Loucy (cell line): ENCODE results near the gene KREMEN1.

Experiments used
- H2AFZ ChIP-seq: fragments of 200-600 bp; sonication (generic); 2 replicates; pipeline ENCODE4 v1.6.0; 2016; ENCODE audit warnings: antibody characterized with exemption, mild to moderate bottlenecking, low read length, moderate library complexity
- H3F3A ChIP-seq: fragments of 200-600 bp; 2 replicates; pipeline ENCODE4 v1.6.0; 2016; ENCODE audit warnings: antibody characterized with exemption, low read depth, mild to moderate bottlenecking
- H3K27me3 ChIP-seq: fragments of 200-600 bp; sonication (generic); 2 replicates; pipeline ENCODE4 v1.6.1; 2014; ENCODE audit warnings: low read length, mild to moderate bottlenecking; ENCODE audit not compliant: insufficient read depth, poor library complexity, severe bottlenecking
- H3K36me3 ChIP-seq: fragments of 200-600 bp; sonication (generic); 2 replicates; pipeline ENCODE4 v1.6.1; 2016; ENCODE audit warnings: low read length; ENCODE audit not compliant: insufficient read depth
- H3K4me1 ChIP-seq: fragments of 200-600 bp; sonication (generic); 2 replicates; pipeline ENCODE4 v1.5.1; 2014; ENCODE audit warnings: low read length, mild to moderate bottlenecking; ENCODE audit not compliant: insufficient read depth, poor library complexity, severe bottlenecking
- H3K4me2 ChIP-seq: fragments of 200-600 bp; sonication (generic); 2 replicates; pipeline ENCODE4 v1.6.0; 2014; ENCODE audit warnings: antibody characterized with exemption, low read length, low read depth, mild to moderate bottlenecking; ENCODE audit not compliant: poor library complexity, severe bottlenecking
- H3K4me3 ChIP-seq: fragments of 200-600 bp; sonication (generic); 2 replicates; pipeline ENCODE4 v1.5.1; 2014; ENCODE audit warnings: low read length, mild to moderate bottlenecking, mixed read lengths; ENCODE audit not compliant: poor library complexity, severe bottlenecking
- H3K79me2 ChIP-seq: fragments of 200-600 bp; sonication (generic); 2 replicates; pipeline ENCODE4 v1.6.1; 2014; ENCODE audit warnings: low read length; ENCODE audit not compliant: insufficient read depth
- H3K9ac ChIP-seq: fragments of 200-600 bp; sonication (generic); 2 replicates; pipeline ENCODE4 v1.6.0; 2014; ENCODE audit warnings: mild to moderate bottlenecking, low read depth, low read length, moderate library complexity; ENCODE audit not compliant: poor library complexity, severe bottlenecking
- H3K9me2 ChIP-seq: fragments of 200-600 bp; sonication (generic); replicated peaks from 2 replicates; pipeline ENCODE4 v1.6.1; 2016; ENCODE audit warnings: low read depth, low read length, mixed read lengths
- H3K9me3 ChIP-seq: fragments of 200-600 bp; sonication (generic); 2 replicates; pipeline ENCODE4 v1.6.1; 2014; ENCODE audit warnings: mild to moderate bottlenecking, antibody characterized with exemption, low read length, low read depth; ENCODE audit not compliant: insufficient read depth
- H4K20me1 ChIP-seq: fragments of 200-600 bp; sonication (generic); 2 replicates; pipeline ENCODE4 v1.6.0; 2014; ENCODE audit warnings: antibody characterized with exemption, low read length, mild to moderate bottlenecking; ENCODE audit not compliant: insufficient read depth, poor library complexity, severe bottlenecking
- CTCF ChIP-seq: fragments of 200-600 bp; sonication (generic); conservative IDR thresholded peaks from 2 replicates; pipeline ENCODE4 v1.5.1; 2014; ENCODE audit warnings: mild to moderate bottlenecking, antibody characterized with exemption, low read length
- EZH2phosphoT487 ChIP-seq: fragments of 200-600 bp; IDR thresholded peaks from 2 replicates; pipeline ENCODE4 v1.6.1; 2018; ENCODE audit warnings: antibody characterized with exemption, mild to moderate bottlenecking, moderate library complexity, borderline replicate concordance

KREMEN1 gene

DNA sequence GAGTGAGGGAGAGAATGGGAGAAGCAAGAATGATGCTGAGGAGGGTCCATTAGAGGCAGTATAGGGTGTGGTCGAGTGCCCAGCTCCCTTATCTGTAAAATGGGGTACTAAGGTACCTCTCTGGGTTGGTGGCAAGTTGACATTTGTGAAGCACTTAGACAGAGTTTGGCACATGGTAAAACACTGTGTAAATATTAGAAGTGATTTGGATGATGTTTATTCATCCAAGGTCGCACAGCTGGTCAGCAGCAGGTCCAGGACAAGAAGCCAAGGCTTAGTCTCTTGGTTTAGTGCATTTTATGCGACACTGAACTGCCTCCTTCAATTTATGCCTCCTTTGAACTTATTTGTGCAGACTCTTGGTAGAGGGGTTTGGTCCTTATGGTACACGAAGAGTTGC lies 19.4 kb downstream of the KREMEN1 start:
- Histone ChIP-seq H3K4me1 (no peaks in the 10 kb centered on the region), H3F3A (no peaks in the 10 kb centered on the region), H2AFZ (no peak overlapping the region), H3K27me3 (no peaks in the 10 kb centered on the region), H3K9me3 (no peaks in the 10 kb centered on the region), H4K20me1 (no peaks in the 10 kb centered on the region), H3K36me3 (no peaks in the 10 kb centered on the region), H3K9me2 (no peaks in the 10 kb centered on the region), H3K4me3 (no peak overlapping the region), H3K79me2 (no peaks in the 10 kb centered on the region), H3K4me2 (no peak overlapping the region), H3K9ac (no peak overlapping the region)
- TF ChIP-seq EZH2phosphoT487, result no peak

DNA sequence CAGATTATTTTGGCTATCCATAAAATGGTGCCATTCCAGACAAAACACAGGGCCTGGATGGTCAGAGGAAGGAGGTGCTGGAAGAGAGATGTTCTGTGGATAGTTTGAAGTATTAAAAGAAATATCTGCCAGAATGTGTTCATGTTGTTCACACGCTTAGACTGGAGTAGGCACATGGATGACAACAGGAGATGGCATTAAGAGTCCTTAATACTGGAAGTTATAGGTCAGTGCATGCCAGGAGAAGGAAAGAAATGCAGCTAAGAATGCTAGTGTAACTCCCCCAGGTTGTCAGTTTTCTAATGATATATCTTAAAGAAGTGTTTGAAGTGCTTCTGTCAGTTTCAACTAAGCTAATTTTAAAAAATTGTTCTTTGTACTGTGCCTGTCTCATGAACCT lies 20.2 kb downstream of the KREMEN1 start:
- Histone ChIP-seq H4K20me1 (no peaks in the 10 kb centered on the region), H3K9me3 (no peaks in the 10 kb centered on the region), H3K36me3 (no peaks in the 10 kb centered on the region), H3K4me1 (no peaks in the 10 kb centered on the region), H3K4me2 (no peak overlapping the region), H3K9me2 (no peaks in the 10 kb centered on the region), H3K27me3 (no peaks in the 10 kb centered on the region), H2AFZ (no peak overlapping the region), H3K79me2 (no peaks in the 10 kb centered on the region), H3K4me3 (no peak overlapping the region), H3F3A (no peaks in the 10 kb centered on the region), H3K9ac (no peak overlapping the region)
- TF ChIP-seq CTCF, result no peak
- no peak for TF ChIP-seq EZH2phosphoT487

DNA sequence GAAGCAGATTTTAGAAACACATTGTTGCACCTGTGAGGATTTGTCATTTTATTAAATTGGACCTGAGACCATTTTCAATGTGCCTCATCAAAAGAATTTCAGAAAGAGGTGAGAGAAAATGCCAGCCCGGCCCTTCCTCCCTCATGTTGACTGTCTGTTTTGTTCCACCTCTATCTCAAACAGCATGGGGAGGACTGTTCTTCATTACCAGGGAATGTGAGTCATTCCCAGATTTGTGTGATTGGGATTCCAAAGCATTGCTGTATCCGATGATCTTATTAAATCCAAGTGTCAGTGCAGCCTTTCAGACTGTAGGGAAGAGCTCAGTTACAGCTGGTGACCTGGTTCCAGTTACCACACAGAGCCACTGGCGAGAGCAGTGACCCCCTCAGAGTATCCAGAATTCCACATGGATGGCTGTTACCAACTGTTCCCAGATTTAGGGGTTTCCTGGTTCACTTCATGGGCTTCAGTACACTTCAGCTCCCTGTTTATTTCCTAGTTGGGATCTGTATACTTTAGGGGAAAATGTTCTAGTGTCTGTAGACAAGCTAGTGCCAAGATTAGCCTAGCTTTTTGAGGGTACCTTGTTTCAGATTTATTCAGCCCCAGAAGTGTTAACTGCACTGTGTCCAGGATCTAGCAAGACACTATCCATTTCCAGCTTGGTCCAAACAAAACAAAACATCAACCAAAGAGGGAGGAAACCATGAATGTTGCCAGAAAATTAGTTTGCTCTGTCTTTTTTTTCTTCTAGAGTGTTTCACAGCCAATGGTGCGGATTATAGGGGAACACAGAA lies 20.9 kb downstream of the KREMEN1 start:
- Histone ChIP-seq H3K4me1 (no peaks in the 10 kb centered on the region), H3K4me3 (no peak overlapping the region), H3K27me3 (no peaks in the 10 kb centered on the region), H3K9me2 (no peaks in the 10 kb centered on the region), H3K9ac (no peak overlapping the region), H2AFZ (no peak overlapping the region), H3K36me3 (no peaks in the 10 kb centered on the region), H3K4me2 (no peak overlapping the region), H3F3A (no peaks in the 10 kb centered on the region), H4K20me1 (no peaks in the 10 kb centered on the region), H3K79me2 (no peaks in the 10 kb centered on the region), H3K9me3 (no peaks in the 10 kb centered on the region)
- TF ChIP-seq EZH2phosphoT487, result no peak
- TF ChIP-seq CTCF, result no peak

DNA sequence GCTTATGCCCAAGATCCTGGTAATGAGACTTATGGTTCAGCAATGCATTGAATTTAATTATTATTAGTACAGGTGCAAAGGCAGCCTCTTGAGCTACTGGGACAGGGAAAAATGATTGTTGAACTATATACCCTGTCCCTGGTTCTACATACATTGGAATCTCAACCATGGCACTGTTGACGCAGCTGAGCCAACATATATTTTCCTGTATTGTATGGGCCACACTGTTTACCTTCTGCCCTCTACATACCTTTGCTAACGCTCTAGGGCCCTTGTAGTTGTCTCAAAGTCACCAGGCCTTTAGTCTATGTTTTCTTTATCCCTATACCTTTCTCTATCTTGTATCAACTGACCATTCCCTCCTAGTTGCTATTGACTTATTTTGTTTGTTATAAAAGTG lies 22.6 kb downstream of the KREMEN1 start:
- Histone ChIP-seq H3F3A (no peaks in the 10 kb centered on the region), H3K9me3 (no peaks in the 10 kb centered on the region), H3K79me2 (no peaks in the 10 kb centered on the region), H3K4me1 (no peaks in the 10 kb centered on the region), H2AFZ (no peak overlapping the region), H3K9ac (no peak overlapping the region), H4K20me1 (no peaks in the 10 kb centered on the region), H3K36me3 (no peaks in the 10 kb centered on the region), H3K4me2 (no peak overlapping the region), H3K9me2 (no peaks in the 10 kb centered on the region), H3K4me3 (no peak overlapping the region), H3K27me3 (no peaks in the 10 kb centered on the region)
- TF ChIP-seq EZH2phosphoT487 (no peak), CTCF (no peak)
